ENCODE results near the gene DLGAP1. TPM values are rescaled to one million over a fixed set of nuclear protein-coding genes. Genes with fewer than 3 reads are reported as not detected.

DLGAP1 gene
- polyA plus RNA-seq, 1 donor from 2014 or later = 4.5 TPM

GRCh38 chr18:3510024-3510423 is 945.1 kb downstream of the DLGAP1 start:
- TF ChIP-seq EZH2 (IDR thresholded peaks at IDR 0.05; ENCODE audit: borderline replicate concordance, insufficient read depth, low read length, poor library complexity, severe bottlenecking) (no peak), MXI1 (conservative IDR thresholded peaks at IDR 0.05; ENCODE audit: poor library complexity, severe bottlenecking) (no peak), RAD21 (conservative IDR thresholded peaks at IDR 0.05) (no peak), TAF1 (IDR thresholded peaks at IDR 0.05; ENCODE audit: low read depth) (no peak), SMC3 (conservative IDR thresholded peaks at IDR 0.05; ENCODE audit: poor library complexity) (no peak), EP300 (conservative IDR thresholded peaks at IDR 0.05; ENCODE audit: poor library complexity, severe bottlenecking) (no peak), CTCF (IDR thresholded peaks at IDR 0.05; ENCODE audit: poor library complexity, severe bottlenecking) (no peak), POLR2AphosphoS5 (IDR thresholded peaks at IDR 0.05) (no peak)
- TF ChIP-seq, protein P1, sequence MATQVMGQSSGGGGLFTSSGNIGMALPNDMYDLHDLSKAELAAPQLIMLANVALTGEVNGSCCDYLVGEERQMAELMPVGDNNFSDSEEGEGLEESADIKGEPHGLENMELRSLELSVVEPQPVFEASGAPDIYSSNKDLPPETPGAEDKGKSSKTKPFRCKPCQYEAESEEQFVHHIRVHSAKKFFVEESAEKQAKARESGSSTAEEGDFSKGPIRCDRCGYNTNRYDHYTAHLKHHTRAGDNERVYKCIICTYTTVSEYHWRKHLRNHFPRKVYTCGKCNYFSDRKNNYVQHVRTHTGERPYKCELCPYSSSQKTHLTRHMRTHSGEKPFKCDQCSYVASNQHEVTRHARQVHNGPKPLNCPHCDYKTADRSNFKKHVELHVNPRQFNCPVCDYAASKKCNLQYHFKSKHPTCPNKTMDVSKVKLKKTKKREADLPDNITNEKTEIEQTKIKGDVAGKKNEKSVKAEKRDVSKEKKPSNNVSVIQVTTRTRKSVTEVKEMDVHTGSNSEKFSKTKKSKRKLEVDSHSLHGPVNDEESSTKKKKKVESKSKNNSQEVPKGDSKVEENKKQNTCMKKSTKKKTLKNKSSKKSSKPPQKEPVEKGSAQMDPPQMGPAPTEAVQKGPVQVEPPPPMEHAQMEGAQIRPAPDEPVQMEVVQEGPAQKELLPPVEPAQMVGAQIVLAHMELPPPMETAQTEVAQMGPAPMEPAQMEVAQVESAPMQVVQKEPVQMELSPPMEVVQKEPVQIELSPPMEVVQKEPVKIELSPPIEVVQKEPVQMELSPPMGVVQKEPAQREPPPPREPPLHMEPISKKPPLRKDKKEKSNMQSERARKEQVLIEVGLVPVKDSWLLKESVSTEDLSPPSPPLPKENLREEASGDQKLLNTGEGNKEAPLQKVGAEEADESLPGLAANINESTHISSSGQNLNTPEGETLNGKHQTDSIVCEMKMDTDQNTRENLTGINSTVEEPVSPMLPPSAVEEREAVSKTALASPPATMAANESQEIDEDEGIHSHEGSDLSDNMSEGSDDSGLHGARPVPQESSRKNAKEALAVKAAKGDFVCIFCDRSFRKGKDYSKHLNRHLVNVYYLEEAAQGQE (IDR thresholded peaks at IDR 0.05; ENCODE audit: borderline replicate concordance) = no peak
- Histone ChIP-seq H3K9ac (ENCODE audit: low read length) (no peak overlapping the region), H2AFZ (ENCODE audit: low read depth, low read length) (no peak overlapping the region), H3K9me2 (ENCODE audit: insufficient read depth, low read length) (no peaks in the 10 kb centered on the region), H3K36me3 (ENCODE audit: insufficient read depth, low read length) (no peaks in the 10 kb centered on the region), H3K4me3 (ENCODE audit: low read length) (no peak overlapping the region), H3K9me3 (ENCODE audit: low read length) (no peaks in the 10 kb centered on the region), H3K79me2 (replicated peaks; ENCODE audit: insufficient read depth, low read length) (no peaks in the 10 kb centered on the region), H3K27ac (ENCODE audit: low read length) (no peak overlapping the region), H3K27me3 (ENCODE audit: insufficient read depth, low read depth, low read length) (no peaks in the 10 kb centered on the region), H3K4me2 (ENCODE audit: low read length) (no peak overlapping the region), H4K20me1 (ENCODE audit: insufficient read depth) (no peaks in the 10 kb centered on the region), H3F3A (ENCODE audit: insufficient read depth, low read length, poor library complexity, severe bottlenecking) (no peaks in the 10 kb centered on the region)

- no peak overlapping the region for H3K4me3 ChIP-seq (ENCODE audit: low read length)
- no peaks in the 10 kb centered on the region for H3K36me3 ChIP-seq (ENCODE audit: insufficient read depth, low read length)
- H2AFZ ChIP-seq (ENCODE audit: low read depth, low read length) = no peak overlapping the region
- no peak for TF ChIP-seq EZH2 (IDR thresholded peaks at IDR 0.05; ENCODE audit: borderline replicate concordance, insufficient read depth, low read length, poor library complexity, severe bottlenecking)
- no peak for TF ChIP-seq EP300 (conservative IDR thresholded peaks at IDR 0.05; ENCODE audit: poor library complexity, severe bottlenecking)
- no peak for TF ChIP-seq POLR2AphosphoS5 (IDR thresholded peaks at IDR 0.05)
- no peak for TF ChIP-seq CTCF (IDR thresholded peaks at IDR 0.05; ENCODE audit: poor library complexity, severe bottlenecking)
- no peak for TF ChIP-seq SMC3 (conservative IDR thresholded peaks at IDR 0.05; ENCODE audit: poor library complexity)
- no peak for TF ChIP-seq RAD21 (conservative IDR thresholded peaks at IDR 0.05)
- TF ChIP-seq MXI1 (conservative IDR thresholded peaks at IDR 0.05; ENCODE audit: poor library complexity, severe bottlenecking) = no peak
- no peak for TF ChIP-seq TAF1 (IDR thresholded peaks at IDR 0.05; ENCODE audit: low read depth)
- TF ChIP-seq, protein P1 (IDR thresholded peaks at IDR 0.05; ENCODE audit: borderline replicate concordance) = no peak
- no peak overlapping the region for H3K9ac ChIP-seq (ENCODE audit: low read length)
- H3F3A ChIP-seq (ENCODE audit: insufficient read depth, low read length, poor library complexity, severe bottlenecking) = no peaks in the 10 kb centered on the region
- H3K9me3 ChIP-seq (ENCODE audit: low read length) = no peaks in the 10 kb centered on the region
- no peaks in the 10 kb centered on the region for H3K27me3 ChIP-seq (ENCODE audit: insufficient read depth, low read depth, low read length)
- no peak overlapping the region for H3K27ac ChIP-seq (ENCODE audit: low read length)
- H3K9me2 ChIP-seq (ENCODE audit: insufficient read depth, low read length) = no peaks in the 10 kb centered on the region
- H3K4me2 ChIP-seq (ENCODE audit: low read length) = no peak overlapping the region
- H4K20me1 ChIP-seq (ENCODE audit: insufficient read depth) = no peaks in the 10 kb centered on the region
- H3K79me2 ChIP-seq (replicated peaks; ENCODE audit: insufficient read depth, low read length) = no peaks in the 10 kb centered on the region
These were observed 946.2 kb downstream of the DLGAP1 start for GRCh38 chr18:3508576-3509549.

Data from neural cell (in vitro differentiated cells).